HepG2 (cell line): ENCODE results near the gene PNPLA3. TPM values are rescaled to one million over a fixed set of nuclear protein-coding genes. Genes with fewer than 3 reads are reported as not detected.

ENCODE experiments used
- ARHGAP35 ChIP-seq: sonication (generic); formaldehyde crosslinking; IDR thresholded peaks from 2 replicates; pipeline ENCODE4 v1.9.0; 2022; ENCODE audit warnings: mild to moderate bottlenecking, inconsistent platforms, moderate library complexity, missing genetic modification reagents, borderline replicate concordance
- MAX ChIP-seq: IDR thresholded peaks from 2 replicates; pipeline ENCODE4 v1.6.1; 2012; ENCODE audit warnings: inconsistent platforms
- MEIS1 ChIP-seq: sonication (generic); formaldehyde crosslinking; IDR thresholded peaks from 2 replicates; pipeline ENCODE4 v1.9.0; 2021; ENCODE audit warnings: mild to moderate bottlenecking, missing genetic modification reagents, moderate library complexity, borderline replicate concordance
- MEIS2 ChIP-seq: sonication (generic); formaldehyde crosslinking; IDR thresholded peaks from 2 replicates; pipeline ENCODE4 v1.9.0; 2021; ENCODE audit warnings: mild to moderate bottlenecking, missing genetic modification reagents
- NFE2L2 ChIP-seq: fragments of 150-350 bp; IDR thresholded peaks from 2 replicates; pipeline ENCODE4 v1.6.1; 2014; ENCODE audit warnings: low read length
- NR0B2 ChIP-seq: sonication (generic); formaldehyde crosslinking; IDR thresholded peaks from 2 replicates; pipeline ENCODE4 v1.4.0; 2020; ENCODE audit warnings: mild to moderate bottlenecking, missing genetic modification reagents
- PTBP1 ChIP-seq: fragments of 200-400 bp; formaldehyde crosslinking; IDR thresholded peaks from 2 replicates; pipeline ENCODE4 v1.6.1; 2018; ENCODE audit warnings: low read length, low read depth; ENCODE audit not compliant: poor library complexity, severe bottlenecking
- SUZ12 ChIP-seq: fragments of 150-350 bp; IDR thresholded peaks from 2 replicates; pipeline ENCODE4 v1.6.1; 2014; ENCODE audit warnings: low read depth, low read length
- ZBTB2 ChIP-seq: sonication (generic); formaldehyde crosslinking; IDR thresholded peaks from 2 replicates; pipeline ENCODE4 v1.8.0; 2022; ENCODE audit warnings: low read depth, missing genetic modification reagents
- ZFP82 ChIP-seq: sonication (generic); formaldehyde crosslinking; IDR thresholded peaks from 2 replicates; pipeline ENCODE4 v1.5.1; 2020; ENCODE audit warnings: mild to moderate bottlenecking, missing genetic modification reagents, borderline replicate concordance
- ZNF17 ChIP-seq: sonication (generic); formaldehyde crosslinking; IDR thresholded peaks from 2 replicates; pipeline ENCODE4 v1.5.0; 2020; ENCODE audit warnings: mild to moderate bottlenecking, missing genetic modification reagents
- ZNF446 ChIP-seq: sonication (generic); formaldehyde crosslinking; IDR thresholded peaks from 2 replicates; pipeline ENCODE4 v1.5.0; 2020; ENCODE audit warnings: mild to moderate bottlenecking, missing genetic modification reagents
- ZNF562 ChIP-seq: sonication (generic); formaldehyde crosslinking; IDR thresholded peaks from 2 replicates; pipeline ENCODE4 v1.8.0; 2022; ENCODE audit warnings: missing genetic modification reagents, borderline replicate concordance
- ZNF883 ChIP-seq: sonication (generic); formaldehyde crosslinking; IDR thresholded peaks from 2 replicates; pipeline ENCODE4 v1.5.1; 2020; ENCODE audit warnings: mild to moderate bottlenecking, missing genetic modification reagents; ENCODE audit errors: not compliant biosample characterization
- ZZZ3 ChIP-seq: sonication (generic); formaldehyde crosslinking; IDR thresholded peaks from 2 replicates; pipeline ENCODE4 v1.4.0; 2020; ENCODE audit warnings: missing genetic modification reagents, mild to moderate bottlenecking, borderline replicate concordance
- polyA plus RNA-seq, 8 experiments: library from polyadenylated mRNA; depleted of rRNA in 3 of 8; stranded (reverse) in 7 of 8; unstranded in 1 of 8; fragments of >200 nt; fragmentation: Illumina TruSeq in 4 of 8; extraction: Trizol in 4 of 8; gene quantifications; 2 replicates each; pipeline versions ENCODE4 v1.2.1 to v1.2.3, GENCODE V29; 2011 to 2016; ENCODE audit warnings: low read depth in 4 of 8, missing spikeins in 1 of 8, mixed read lengths in 1 of 8; ENCODE audit not compliant: insufficient read depth in 1 of 8
- total RNA-seq, 5 experiments: library from RNA; depleted of rRNA; stranded (reverse); fragments of >200 nt; fragmentation: Illumina TruSeq; extraction: Trizol; gene quantifications; 2 replicates each; pipeline ENCODE4 v1.2.3, GENCODE V29; 2016; ENCODE audit warnings: low read depth in 1 of 5
- TF ChIP-seq, protein P1 (sequence below): sonication (generic); formaldehyde crosslinking; IDR thresholded peaks from 2 replicates; pipeline ENCODE4 v1.5.0; 2020; ENCODE audit warnings: missing genetic modification reagents, mild to moderate bottlenecking, borderline replicate concordance
- TF ChIP-seq, protein P2 (sequence below): sonication (generic); formaldehyde crosslinking; IDR thresholded peaks from 2 replicates; pipeline ENCODE4 v1.8.1; 2022; ENCODE audit warnings: low read depth, mild to moderate bottlenecking, missing genetic modification reagents
- TF ChIP-seq, protein P3 (sequence below): sonication (generic); formaldehyde crosslinking; conservative IDR thresholded peaks from 2 replicates; pipeline ENCODE4 v1.5.0; 2020; ENCODE audit warnings: missing genetic modification reagents

Gene PNPLA3
- total and polyA plus RNA-seq, 2 of the 13 experiments (the other 11 are each of a cell fraction or from before 2014, with no cell fraction given) = 16.9 to 19.8 TPM

GRCh38 chr22:43955040-43955882, 31.7 kb downstream of the PNPLA3 start, which contains the start of gene SAMM50 (continued):
- TF ChIP-seq, protein P1, sequence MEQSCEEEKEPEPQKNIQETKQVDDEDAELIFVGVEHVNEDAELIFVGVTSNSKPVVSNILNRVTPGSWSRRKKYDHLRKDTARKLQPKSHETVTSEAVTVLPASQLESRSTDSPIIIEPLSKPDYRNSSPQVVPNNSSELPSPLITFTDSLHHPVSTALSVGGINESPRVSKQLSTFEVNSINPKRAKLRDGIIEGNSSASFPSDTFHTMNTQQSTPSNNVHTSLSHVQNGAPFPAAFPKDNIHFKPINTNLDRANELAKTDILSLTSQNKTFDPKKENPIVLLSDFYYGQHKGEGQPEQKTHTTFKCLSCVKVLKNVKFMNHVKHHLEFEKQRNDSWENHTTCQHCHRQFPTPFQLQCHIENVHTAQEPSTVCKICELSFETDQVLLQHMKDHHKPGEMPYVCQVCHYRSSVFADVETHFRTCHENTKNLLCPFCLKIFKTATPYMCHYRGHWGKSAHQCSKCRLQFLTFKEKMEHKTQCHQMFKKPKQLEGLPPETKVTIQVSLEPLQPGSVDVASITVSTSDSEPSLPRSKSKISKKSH = peak; percentile 30
- TF ChIP-seq, protein P2, sequence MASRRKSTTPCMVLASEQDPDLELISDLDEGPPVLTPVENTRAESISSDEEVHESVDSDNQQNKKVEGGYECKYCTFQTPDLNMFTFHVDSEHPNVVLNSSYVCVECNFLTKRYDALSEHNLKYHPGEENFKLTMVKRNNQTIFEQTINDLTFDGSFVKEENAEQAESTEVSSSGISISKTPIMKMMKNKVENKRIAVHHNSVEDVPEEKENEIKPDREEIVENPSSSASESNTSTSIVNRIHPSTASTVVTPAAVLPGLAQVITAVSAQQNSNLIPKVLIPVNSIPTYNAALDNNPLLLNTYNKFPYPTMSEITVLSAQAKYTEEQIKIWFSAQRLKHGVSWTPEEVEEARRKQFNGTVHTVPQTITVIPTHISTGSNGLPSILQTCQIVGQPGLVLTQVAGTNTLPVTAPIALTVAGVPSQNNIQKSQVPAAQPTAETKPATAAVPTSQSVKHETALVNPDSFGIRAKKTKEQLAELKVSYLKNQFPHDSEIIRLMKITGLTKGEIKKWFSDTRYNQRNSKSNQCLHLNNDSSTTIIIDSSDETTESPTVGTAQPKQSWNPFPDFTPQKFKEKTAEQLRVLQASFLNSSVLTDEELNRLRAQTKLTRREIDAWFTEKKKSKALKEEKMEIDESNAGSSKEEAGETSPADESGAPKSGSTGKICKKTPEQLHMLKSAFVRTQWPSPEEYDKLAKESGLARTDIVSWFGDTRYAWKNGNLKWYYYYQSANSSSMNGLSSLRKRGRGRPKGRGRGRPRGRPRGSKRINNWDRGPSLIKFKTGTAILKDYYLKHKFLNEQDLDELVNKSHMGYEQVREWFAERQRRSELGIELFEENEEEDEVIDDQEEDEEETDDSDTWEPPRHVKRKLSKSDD = peak; percentile 72; the same call in 1 of the 2 replicates
- TF ChIP-seq ZNF17 (no peak), ZBTB2 (CRISPR knock-in tag) (peak; percentile 93), ZNF883 (CRISPR knock-in tag) (peak; percentile 21), ARHGAP35 (CRISPR knock-in tag) (peak; percentile 25; the same call in 1 of the 2 replicates), PTBP1 (no peak), ZNF446 (CRISPR knock-in tag) (no peak; the same call in 1 of the 2 replicates), ZZZ3 (CRISPR knock-in tag) (peak; percentile 89), SUZ12 (no peak), ZFP82 (0 out of 2 replicates have a peak, but pooled peaks have one; percentile 23), NR0B2 (CRISPR knock-in tag) (no peak), MEIS2 (no peak; the same call in 1 of the 2 replicates), NFE2L2 (no peak), MEIS1 (CRISPR knock-in tag) (0 out of 2 replicates have a peak, but pooled peaks have one; percentile 65), MAX (peak; percentile 95), ZNF562 (CRISPR knock-in tag) (no peak; the same call in 1 of the 2 replicates)
- TF ChIP-seq, protein P3, sequence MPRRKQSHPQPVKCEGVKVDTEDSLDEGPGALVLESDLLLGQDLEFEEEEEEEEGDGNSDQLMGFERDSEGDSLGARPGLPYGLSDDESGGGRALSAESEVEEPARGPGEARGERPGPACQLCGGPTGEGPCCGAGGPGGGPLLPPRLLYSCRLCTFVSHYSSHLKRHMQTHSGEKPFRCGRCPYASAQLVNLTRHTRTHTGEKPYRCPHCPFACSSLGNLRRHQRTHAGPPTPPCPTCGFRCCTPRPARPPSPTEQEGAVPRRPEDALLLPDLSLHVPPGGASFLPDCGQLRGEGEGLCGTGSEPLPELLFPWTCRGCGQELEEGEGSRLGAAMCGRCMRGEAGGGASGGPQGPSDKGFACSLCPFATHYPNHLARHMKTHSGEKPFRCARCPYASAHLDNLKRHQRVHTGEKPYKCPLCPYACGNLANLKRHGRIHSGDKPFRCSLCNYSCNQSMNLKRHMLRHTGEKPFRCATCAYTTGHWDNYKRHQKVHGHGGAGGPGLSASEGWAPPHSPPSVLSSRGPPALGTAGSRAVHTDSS (CRISPR knock-in tag) = no peak; the same call in 1 of the 2 replicates
